Stimulated activated CD8-positive, alpha-beta memory T cell treated with anti-CD3 and anti-CD28 coated beads, Interleukin-4, amount 100 ng/mL, for 1 hour (primary cell): ENCODE results near the gene DCP1B.

Source experiments
- DNase-seq, 2 donors: peaks; one replicate each; pipeline ENCODE4 v3.0.0-alpha.2; 2020; ENCODE audit warnings: low read depth in 2 of 2, low spot score in 1 of 2

The DCP1B gene

GRCh38 chr12:1906579-1906978 is 97.7 kb downstream of the DCP1B start:
- no peak for DNase-seq

- DNase-seq = no peak
These were observed 99.4 kb downstream of the DCP1B start for GRCh38 chr12:1904875-1905274.

- DNase-seq = no peak
These were observed 107.3 kb downstream of the DCP1B start for GRCh38 chr12:1896964-1897363.
